ENCODE results near the gene ANKRD28.
"Not testable (repeated sequence)": the region's sequence is repeated elsewhere in the genome, so short reads cannot be mapped to it uniquely, and the experiment has no call there.

The ANKRD28 gene

DNA sequence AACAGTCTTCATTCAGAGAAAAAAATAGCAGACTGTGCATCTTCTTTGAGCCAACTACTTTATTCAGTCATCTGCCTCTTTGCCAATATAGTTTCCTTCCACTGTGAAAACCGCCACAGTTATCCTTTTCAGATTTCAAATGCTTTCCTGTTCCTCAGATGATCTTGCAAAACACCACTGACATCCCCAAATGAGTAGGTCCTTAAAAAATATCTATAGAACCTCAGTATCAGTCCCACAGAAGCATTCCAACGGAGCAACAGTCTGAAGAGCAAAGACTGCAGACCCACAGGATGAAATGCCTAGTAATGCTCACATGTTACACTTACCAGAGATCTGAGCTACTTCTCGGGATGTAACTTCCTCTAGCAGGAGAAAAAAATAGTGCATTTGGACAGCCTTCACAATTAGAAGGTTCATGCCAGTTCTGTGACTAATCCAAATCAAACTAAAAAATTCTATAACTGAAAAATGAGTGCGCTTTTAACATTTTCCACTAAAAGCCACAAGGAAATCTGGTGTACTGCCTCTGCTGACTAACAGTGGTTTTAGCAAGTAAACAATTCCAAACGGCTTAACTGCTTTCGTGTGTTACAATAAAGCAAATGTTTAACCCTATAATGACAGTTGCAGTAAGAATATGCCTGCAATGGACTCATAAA is at the start of gene ANKRD28:
TSS of gene ANKRD28 (minus strand) at position 338 of the 662 bp plus-strand sequence. CDS start 1,458 bp downstream, outside the sequence.
- peak within 1 kb of the TSS; percentile 99 for H3K4me3 ChIP-seq (ENCODE audit: low read length)
- no peak for TF ChIP-seq ZNF274 (IDR thresholded peaks at IDR 0.05; ENCODE audit: low read depth, low read length)

DNA sequence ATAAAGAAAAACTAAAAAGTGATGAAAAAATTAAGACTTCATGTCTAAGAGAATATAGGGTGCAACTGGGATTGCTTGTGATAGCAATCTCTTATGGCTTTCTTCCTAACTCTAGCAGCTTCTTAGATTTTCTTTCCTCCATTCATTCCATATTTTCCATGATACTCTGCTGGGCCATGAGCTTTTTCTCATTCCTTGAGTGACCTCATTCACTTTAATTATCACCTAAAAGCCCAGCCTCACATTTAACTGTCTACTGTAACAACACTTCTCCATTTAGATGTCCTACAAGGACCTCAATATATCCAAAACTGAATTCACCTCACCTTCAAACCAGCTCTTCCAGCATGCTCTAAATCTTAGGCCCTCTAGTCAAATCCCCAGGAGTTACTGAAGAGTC is 49.5 kb upstream of the ANKRD28 start:
- no peak for TF ChIP-seq ZNF274 (IDR thresholded peaks at IDR 0.05; ENCODE audit: low read depth, low read length)
- H3K4me3 ChIP-seq (ENCODE audit: low read length) = no peak overlapping the region

DNA sequence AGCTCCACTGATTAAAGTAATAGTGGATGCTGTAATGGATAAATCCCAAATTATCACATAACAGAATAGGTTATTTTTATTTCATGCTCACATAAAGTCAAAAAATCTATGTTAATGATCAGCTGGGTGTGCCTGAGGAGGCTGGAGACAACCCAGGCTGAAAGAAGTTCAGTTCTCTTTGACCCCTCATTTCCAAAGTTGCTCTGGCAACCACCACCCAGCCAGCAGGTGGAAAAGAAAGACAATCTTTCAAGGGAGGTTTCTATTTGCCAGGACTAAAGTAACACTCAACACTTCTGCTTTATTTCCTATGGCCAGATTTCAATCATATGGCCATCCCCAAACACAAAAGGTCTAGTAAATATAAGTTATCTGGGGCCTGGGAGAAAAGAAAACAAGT is 48.8 kb upstream of the ANKRD28 start:
- TF ChIP-seq ZNF274 (IDR thresholded peaks at IDR 0.05; ENCODE audit: low read depth, low read length) = no peak
- H3K4me3 ChIP-seq (ENCODE audit: low read length) = no peak overlapping the region

DNA sequence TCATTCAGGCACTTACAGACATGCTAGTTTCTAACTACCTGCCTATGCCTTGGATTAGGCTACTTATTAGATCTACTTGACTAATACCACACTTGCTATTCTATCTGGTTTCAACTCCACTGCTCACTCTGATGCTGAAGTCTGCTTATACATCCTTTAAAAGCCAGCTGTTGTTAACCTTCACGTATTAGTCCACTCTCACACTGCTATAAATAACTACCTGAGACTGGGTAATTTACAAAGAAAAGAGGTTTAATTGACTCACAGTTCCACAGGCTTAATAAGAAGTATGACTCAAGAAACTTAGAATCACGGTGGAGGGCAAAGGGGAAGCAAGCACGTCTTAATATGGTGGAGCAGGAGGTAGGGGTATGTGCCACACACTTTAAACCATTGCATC is 47.7 kb upstream of the ANKRD28 start:
- no peak for TF ChIP-seq ZNF274 (IDR thresholded peaks at IDR 0.05; ENCODE audit: low read depth, low read length)
- no peak overlapping the region for H3K4me3 ChIP-seq (ENCODE audit: low read length)

DNA sequence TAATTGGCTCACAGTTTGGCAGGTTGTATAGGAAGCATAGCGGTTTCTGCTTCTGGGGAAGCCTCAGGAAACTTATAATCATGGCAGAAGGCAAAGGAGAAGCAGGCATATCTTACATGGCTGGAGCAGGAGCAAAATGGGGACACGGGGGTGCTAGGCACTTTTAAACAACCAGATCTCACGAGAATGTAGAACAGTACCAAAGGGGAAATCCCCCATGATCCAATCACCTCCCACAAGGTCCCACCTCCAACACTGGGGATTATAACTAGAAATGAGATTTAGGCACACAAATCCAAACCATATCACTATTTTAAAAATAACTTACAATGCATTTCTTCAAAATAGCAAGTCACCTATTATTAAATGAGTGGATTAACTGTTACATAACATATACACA is 47.1 kb upstream of the ANKRD28 start:
- no peak overlapping the region for H3K4me3 ChIP-seq (ENCODE audit: low read length)
- no peak for TF ChIP-seq ZNF274 (IDR thresholded peaks at IDR 0.05; ENCODE audit: low read depth, low read length)

DNA sequence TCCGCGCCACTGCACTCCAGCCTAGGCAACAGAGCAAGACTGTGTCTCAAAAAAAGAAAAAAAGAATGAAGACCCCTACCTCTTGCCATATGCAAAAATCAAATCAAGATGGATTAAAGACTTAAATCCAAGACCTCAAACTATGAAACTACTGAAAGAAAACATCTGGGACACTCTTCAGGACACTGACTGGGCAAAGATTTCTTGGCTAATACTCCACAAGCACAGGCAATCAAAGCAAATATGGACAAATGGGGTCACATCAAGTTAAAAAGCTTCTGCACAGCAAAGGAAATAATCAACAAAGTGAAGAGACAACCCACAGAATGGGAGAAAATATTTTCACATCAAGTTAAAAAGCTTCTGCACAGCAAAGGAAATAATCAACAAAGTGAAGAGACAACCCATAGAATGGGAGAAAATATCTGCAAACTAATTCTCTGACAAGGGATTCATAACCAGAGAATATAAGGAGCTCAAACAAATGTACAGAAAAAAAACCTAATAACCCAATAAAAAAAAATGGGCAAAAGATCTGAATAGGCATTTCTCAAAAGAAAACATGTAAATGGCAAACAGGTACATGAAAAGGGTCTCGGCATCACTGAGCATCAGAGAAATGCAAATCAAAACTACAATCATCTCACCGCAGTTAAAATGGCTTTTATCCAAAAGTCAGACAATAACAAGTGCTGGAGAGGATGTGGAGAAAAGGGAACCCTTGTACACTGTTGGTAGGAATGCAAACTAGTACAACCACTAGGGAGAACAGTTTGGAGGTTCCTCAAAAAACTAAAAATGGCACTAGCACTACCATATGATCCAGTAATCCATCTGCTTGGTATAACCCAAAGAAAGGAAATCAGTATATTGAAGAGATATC is 43.6 kb upstream of the ANKRD28 start:
- H3K4me3 ChIP-seq (ENCODE audit: low read length) = not testable (repeated sequence)

DNA sequence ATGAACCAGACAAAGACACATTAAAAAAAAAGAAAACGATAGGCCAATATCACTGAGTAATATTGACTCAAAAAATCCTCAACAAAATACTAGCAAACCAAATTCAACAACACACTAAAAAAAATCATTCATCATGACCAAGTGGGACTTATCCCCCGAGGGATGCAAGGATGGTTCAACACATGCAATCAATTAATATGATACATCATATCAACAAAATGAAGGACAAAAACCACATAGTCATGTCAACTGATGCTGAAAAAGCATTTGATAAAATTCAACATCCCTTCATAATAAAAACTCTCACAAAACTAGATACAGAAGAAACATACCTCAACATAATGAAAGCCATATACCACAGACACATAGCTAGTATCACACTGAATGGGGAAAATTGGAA is 41.8 kb upstream of the ANKRD28 start:
- no peak overlapping the region for H3K4me3 ChIP-seq (ENCODE audit: low read length)
- no peak for TF ChIP-seq ZNF274 (IDR thresholded peaks at IDR 0.05; ENCODE audit: low read depth, low read length)

DNA sequence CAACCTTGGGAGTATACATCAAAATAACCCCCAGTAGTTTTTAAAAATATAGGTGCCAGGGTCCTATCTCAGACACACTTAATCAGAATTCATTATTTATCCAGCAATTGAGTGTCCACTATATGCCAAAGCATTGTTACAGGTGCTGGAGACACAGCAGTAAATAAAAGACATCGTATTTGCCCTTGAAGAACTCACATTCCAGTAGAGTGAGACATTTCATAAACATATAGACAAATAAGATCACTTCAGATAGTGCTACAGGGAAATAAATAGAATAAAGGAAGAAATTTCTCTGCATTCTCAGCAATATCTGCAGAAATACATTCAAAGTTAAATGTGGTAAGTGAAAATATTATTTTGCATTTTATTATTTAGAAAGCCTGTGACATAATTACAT is 34.1 kb upstream of the ANKRD28 start:
- no peak overlapping the region for H3K4me3 ChIP-seq (ENCODE audit: low read length)
- TF ChIP-seq ZNF274 (IDR thresholded peaks at IDR 0.05; ENCODE audit: low read depth, low read length) = no peak

DNA sequence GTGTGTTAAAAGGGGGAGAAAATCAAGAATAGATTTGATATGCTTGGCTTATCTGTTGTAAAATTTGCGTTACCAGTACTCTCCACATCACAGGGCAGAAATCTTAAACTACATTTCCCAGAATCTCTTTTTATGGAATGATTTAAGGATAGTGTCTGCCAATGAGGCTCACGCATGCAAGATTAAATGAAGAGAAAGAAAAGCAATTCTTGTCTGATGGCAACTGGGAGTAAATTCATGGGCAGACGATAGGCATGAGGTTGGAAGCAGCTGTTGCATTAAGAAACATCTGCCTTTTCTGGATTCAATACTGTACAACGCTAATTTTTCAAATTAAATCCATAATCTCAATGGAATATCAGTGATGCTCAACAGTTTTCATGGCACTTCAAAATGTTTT is 27.2 kb upstream of the ANKRD28 start:
- H3K4me3 ChIP-seq (ENCODE audit: low read length) = no peak overlapping the region
- TF ChIP-seq ZNF274 (IDR thresholded peaks at IDR 0.05; ENCODE audit: low read depth, low read length) = no peak

DNA sequence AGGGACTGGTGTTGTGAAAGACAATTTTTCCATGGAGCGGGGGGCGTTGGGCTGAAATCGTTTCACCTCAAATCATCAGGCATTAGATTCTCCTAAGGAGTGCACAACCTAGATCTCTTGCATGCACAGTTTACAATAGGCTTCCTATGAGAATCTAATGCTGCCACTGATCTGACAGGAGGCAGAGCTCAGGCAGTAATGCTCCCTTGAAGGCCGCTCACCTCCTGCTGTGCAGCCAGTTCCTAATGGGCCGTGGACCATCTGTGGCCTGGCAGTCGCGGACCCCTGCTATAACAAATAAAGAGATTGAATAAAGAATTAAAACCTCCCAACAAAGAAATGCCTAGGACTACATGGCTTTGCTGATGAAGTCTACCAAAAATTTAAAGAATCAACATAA is 25.3 kb upstream of the ANKRD28 start:
- no peak for TF ChIP-seq ZNF274 (IDR thresholded peaks at IDR 0.05; ENCODE audit: low read depth, low read length)
- no peak overlapping the region for H3K4me3 ChIP-seq (ENCODE audit: low read length)

DNA sequence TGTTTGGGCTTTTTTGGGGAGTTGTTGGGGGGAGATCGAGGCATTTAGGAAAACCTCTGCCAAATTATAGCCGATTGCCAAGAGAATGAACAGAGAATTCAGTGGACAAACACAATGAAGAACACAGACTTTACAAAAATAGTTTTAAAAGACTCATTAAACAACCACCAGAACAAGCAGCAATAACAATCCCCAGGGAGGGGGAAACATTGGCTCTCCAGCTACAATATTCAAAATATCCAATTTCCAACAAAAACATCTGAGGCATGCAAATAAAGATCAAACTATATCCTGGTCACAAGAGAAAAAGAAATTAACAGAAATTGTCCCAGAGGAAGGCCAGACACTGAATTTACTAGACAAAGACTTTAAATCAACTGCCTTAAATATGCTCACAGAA is 24.5 kb upstream of the ANKRD28 start:
- no peak for TF ChIP-seq ZNF274 (IDR thresholded peaks at IDR 0.05; ENCODE audit: low read depth, low read length)
- no peak overlapping the region for H3K4me3 ChIP-seq (ENCODE audit: low read length)

DNA sequence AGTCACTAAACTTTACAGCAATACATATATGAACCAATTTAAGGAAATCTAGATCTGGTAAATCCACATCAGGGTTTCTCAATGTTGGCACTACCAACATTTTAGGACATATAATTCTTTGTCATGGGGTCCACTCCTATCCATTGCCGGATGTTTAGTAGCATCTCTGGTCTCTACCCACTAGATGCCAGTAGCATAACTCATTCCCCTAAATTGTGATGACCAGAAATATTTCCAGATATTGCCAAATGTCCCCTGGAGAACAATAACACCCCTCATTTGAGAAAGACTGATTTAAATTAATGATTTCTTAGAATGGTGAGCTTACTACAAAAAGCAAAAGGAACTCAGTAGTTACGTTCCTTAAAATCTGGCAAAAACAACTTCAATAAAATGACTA is 23.1 kb upstream of the ANKRD28 start:
- no peak for TF ChIP-seq ZNF274 (IDR thresholded peaks at IDR 0.05; ENCODE audit: low read depth, low read length)

DNA sequence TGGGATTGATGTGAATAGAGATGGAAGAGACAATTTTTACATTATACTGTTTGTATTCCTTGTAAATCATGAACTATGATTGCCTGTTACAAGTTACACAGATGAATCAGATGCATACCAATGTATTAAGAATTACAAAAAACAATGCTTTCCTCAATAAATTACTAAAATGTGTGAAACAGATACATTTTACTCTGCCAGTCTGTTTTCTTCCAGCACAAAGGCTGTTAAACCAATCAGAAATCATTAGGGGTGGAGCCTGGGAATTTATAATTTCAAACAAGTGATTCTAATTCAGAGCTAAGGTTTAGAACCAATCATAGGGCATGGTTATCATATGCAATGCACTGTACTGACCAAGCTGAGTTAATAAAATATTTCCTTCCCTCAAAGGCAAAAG is 21.8 kb upstream of the ANKRD28 start:
- H3K4me3 ChIP-seq (ENCODE audit: low read length) = no peak overlapping the region
- TF ChIP-seq ZNF274 (IDR thresholded peaks at IDR 0.05; ENCODE audit: low read depth, low read length) = no peak

More for the DNA sequence above, 23.1 kb upstream of the ANKRD28 start:
- H3K4me3 ChIP-seq (ENCODE audit: low read length) = no peak overlapping the region

DNA sequence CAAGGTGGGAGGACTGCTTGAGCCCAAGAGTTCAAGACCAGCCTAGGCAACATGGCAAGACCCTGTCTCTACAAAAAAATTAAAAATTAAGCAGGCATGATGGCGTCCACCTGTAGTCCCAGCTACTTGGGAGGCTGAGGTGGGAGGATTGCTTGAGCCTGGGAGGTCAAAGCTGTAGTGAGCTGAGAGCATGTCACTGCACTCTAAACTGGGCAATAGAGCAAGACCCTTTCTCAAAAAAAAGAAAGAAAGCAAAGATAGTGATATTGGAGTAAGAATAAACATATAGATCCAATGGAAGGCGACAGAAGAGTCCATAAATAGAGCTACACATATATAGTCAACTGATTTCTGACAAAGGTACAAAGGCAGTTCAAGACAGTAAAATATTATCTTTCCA is 21.3 kb upstream of the ANKRD28 start:
- H3K4me3 ChIP-seq (ENCODE audit: low read length) = no peak overlapping the region

DNA sequence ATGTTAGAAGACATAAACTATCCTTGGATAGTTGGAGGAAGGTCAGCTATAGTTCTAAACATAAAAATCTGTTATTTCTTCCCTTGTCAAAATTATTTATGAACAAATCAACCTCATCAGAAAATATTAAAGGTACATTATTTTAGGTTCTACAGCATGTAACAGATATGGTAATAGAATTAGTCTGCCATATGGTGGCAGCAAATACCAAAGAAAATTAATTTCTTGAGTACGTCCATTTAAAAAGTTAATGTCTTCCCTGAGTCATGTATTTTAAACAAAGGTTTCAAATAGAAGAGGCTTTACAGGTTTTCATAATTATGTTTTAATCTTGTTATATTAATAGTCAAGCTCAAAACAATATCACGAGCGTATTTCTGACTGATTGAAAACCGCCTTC is 17.9 kb upstream of the ANKRD28 start:
- no peak for TF ChIP-seq ZNF274 (IDR thresholded peaks at IDR 0.05; ENCODE audit: low read depth, low read length)
- H3K4me3 ChIP-seq (ENCODE audit: low read length) = no peak overlapping the region

More for the DNA sequence above, 21.3 kb upstream of the ANKRD28 start:
- no peak for TF ChIP-seq ZNF274 (IDR thresholded peaks at IDR 0.05; ENCODE audit: low read depth, low read length)

DNA sequence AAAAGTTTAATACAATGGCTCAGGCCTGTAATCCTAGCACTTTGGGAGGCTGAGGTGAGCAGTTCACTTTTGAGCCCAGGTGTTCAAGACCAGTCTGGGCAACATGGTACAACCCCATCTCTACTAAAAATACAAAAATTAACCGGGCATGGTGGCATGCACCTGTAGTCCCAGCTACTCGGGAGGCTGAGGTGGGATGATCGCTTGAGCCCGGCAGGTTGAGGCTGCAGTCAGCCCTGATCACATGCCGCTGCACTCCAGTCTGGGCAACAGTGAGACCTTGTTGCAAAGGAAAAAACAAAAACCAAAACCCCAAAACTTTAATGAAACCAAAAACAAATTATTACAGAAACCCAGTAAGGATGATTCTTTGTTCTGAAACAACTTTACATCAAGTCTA is 15.3 kb upstream of the ANKRD28 start:
- not testable (repeated sequence) for H3K4me3 ChIP-seq (ENCODE audit: low read length)

All from GM08714 (cell line).